Karpas-422 (cell line): ENCODE results near the gene CCDC73. TPM values are rescaled to one million over a fixed set of nuclear protein-coding genes. Genes with fewer than 3 reads are reported as not detected.
"Not testable (repeated sequence)": the region's sequence is repeated elsewhere in the genome, so short reads cannot be mapped to it uniquely, and the experiment has no call there.

Source experiments
- DNase-seq: peaks from one replicate; pipeline ENCODE4 v3.0.0-alpha.2; 2015
- H2AFZ ChIP-seq: fragments of 200-600 bp; sonication (generic); 2 replicates; pipeline ENCODE4 v1.6.1; 2014; ENCODE audit warnings: antibody characterized with exemption, low read length, mixed read lengths
- H3K27ac ChIP-seq: fragments of 200-600 bp; sonication (generic); 2 replicates; pipeline ENCODE4 v1.5.1; 2014; ENCODE audit warnings: mild to moderate bottlenecking, low read length, moderate library complexity
- H3K27me3 ChIP-seq: fragments of 200-600 bp; sonication (generic); 2 replicates; pipeline ENCODE4 v1.6.1; 2014; ENCODE audit warnings: low read length, mixed read lengths
- H3K36me3 ChIP-seq: fragments of 200-600 bp; sonication (generic); 2 replicates; pipeline ENCODE4 v1.6.1; 2014; ENCODE audit warnings: low read length, mixed read lengths; ENCODE audit not compliant: insufficient read depth
- H3K4me1 ChIP-seq: fragments of 200-600 bp; sonication (generic); 2 replicates; pipeline ENCODE4 v1.6.1; 2014; ENCODE audit warnings: mild to moderate bottlenecking, low read length, mixed read lengths
- H3K4me2 ChIP-seq: fragments of 200-600 bp; sonication (generic); 2 replicates; pipeline ENCODE4 v1.6.1; 2014; ENCODE audit warnings: low read length, low read depth, mild to moderate bottlenecking; ENCODE audit not compliant: poor library complexity, severe bottlenecking
- H3K4me3 ChIP-seq: fragments of 200-600 bp; sonication (generic); 2 replicates; pipeline ENCODE4 v1.5.1; 2014; ENCODE audit warnings: mild to moderate bottlenecking, antibody characterized with exemption, low read length, mixed read lengths
- H3K79me2 ChIP-seq: fragments of 200-600 bp; sonication (generic); 2 replicates; pipeline ENCODE4 v1.6.1; 2014; ENCODE audit warnings: mild to moderate bottlenecking, low read length, mixed read lengths
- H3K9ac ChIP-seq: fragments of 200-600 bp; sonication (generic); 2 replicates; pipeline ENCODE4 v1.6.0; 2014; ENCODE audit warnings: low read length
- H3K9me2 ChIP-seq: fragments of 200-600 bp; sonication (generic), shearing (Covaris generic); replicated peaks from 2 replicates; pipeline ENCODE4 v1.6.0; 2014; ENCODE audit warnings: mild to moderate bottlenecking, low read length, moderate library complexity; ENCODE audit not compliant: insufficient read depth
- H3K9me3 ChIP-seq: fragments of 300-700, 200-600 bp; sonication (generic); 2 replicates; pipeline ENCODE4 v1.6.1; 2014; ENCODE audit warnings: low read length, mixed read lengths
- H4K20me1 ChIP-seq: fragments of 200-600 bp; sonication (generic); 2 replicates; pipeline ENCODE4 v1.6.1; 2014; ENCODE audit warnings: mild to moderate bottlenecking, antibody characterized with exemption, low read length, low read depth; ENCODE audit not compliant: insufficient read depth
- total RNA-seq: library from RNA; depleted of rRNA; stranded (reverse); fragments of >200 nt; shearing (Covaris generic); gene quantifications from 2 replicates; pipeline ENCODE4 v1.2.3, GENCODE V29; 2014; ENCODE audit warnings: low replicate concordance

Gene CCDC73
- total RNA-seq, 1 experiment from 2014 or later = 3.0 TPM

DNA sequence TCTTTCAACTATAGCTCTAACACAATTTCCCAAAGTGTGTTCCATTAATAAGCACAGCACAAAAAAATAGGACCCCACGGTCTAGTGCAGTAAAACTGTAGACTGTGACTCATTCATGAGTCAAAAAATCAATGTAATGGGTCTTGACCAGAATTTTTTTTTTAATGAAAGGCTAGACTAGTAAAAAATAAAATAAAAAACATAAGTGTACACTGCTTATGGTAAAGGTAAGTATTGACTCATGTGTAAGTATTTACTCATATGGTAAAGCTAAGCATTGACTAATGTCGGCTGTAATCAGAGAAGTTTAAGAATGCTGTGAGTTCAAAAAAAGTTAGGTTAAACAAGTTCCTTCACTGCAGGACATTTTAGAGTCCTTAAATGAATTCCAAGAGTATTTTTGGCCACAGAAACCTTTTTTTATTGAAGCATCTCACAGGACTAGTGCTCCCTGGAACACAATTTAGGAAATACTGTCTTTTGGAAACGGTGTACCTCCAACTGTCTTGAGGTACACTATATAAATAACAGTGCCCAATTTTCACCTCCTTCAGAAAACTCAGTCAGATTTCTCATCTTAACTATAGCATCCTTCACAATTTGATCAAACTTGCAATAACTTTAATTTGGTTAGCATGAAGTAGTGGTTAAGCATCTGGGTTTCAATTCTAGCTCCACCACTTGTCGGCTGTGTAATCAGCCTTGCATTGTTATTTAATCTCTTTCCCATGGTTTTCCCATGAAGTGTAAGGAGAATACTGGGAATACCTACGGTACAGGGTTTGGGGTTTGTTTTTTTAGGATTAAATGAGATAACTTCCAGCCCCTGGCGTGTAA, 2.1 kb downstream of the CCDC73 start:
- H3K27ac ChIP-seq = peak overlapping the region; percentile 75
- H3K4me2 ChIP-seq = peak overlapping the region; percentile 73
- H4K20me1 ChIP-seq = no peaks in the 10 kb centered on the region
- no peaks in the 10 kb centered on the region for H3K79me2 ChIP-seq
- no peaks in the 10 kb centered on the region for H3K27me3 ChIP-seq
- no peaks in the 10 kb centered on the region for H3K9me2 ChIP-seq
- H3K9me3 ChIP-seq = no peaks in the 10 kb centered on the region
- H3K9ac ChIP-seq = peak overlapping the region; percentile 41
- no peaks in the 10 kb centered on the region for H3K36me3 ChIP-seq
- H3K4me1 ChIP-seq = peaks cover 36% of the 10 kb centered on the region
- H3K4me3 ChIP-seq = peak overlapping the region; percentile 46; the same call in 1 of the 2 replicates
- H2AFZ ChIP-seq = peak overlapping the region; percentile 81
- DNase-seq = peak; percentile 48

DNA sequence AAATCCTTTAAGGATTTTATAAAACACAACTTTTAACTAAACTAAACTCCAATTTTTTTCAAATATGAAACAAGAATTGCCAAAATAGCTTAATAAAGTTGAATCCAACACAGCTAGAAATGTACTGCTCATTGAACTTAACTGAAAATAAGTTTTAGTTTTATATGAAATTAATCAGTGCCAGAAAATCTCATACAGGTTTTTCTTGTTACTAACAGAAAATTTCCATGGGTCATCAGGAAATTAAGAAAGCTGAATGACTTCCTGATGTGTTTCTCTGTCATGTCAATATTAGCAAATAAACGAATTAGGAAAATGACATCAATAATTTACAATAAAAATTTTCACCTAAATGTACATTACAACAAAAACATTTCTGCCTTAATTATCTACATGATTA, 3.5 kb downstream of the CCDC73 start:
- Histone ChIP-seq H3K4me1 (peaks cover 48% of the 10 kb centered on the region), H4K20me1 (no peaks in the 10 kb centered on the region), H3K4me3 (no peak overlapping the region), H3K27me3 (no peaks in the 10 kb centered on the region), H2AFZ (peak overlapping the region; percentile 37; the same call in 1 of the 2 replicates), H3K9me3 (no peaks in the 10 kb centered on the region), H3K36me3 (no peaks in the 10 kb centered on the region), H3K9me2 (no peaks in the 10 kb centered on the region), H3K27ac (peak overlapping the region; percentile 58), H3K9ac (no peak overlapping the region), H3K79me2 (no peaks in the 10 kb centered on the region), H3K4me2 (no peak overlapping the region)
- no peak for DNase-seq

DNA sequence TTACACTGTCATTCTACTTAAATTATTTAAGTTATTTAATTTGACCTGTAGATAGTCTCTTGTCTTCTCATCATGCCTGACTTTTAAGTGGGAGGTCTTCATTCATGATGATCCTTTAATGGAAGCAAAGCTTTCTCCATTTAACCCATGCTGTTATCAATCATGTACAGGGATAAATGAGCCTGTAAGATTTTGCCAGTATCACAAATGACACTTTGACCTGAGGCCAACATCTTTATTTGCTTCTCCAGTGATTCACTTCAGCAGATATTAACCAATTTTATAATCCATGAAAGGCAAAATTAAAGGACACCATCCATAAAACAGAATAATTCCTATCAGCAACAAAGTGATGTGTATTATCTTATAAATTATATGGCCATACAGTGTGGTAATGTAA, 7.7 kb downstream of the CCDC73 start:
- Histone ChIP-seq H3K4me3 (no peak overlapping the region), H3K9me3 (no peaks in the 10 kb centered on the region), H3K4me2 (peak overlapping the region; percentile 27), H3K9ac (peak overlapping the region; percentile 11; the same call in 1 of the 2 replicates), H3K36me3 (no peaks in the 10 kb centered on the region), H3K27me3 (no peaks in the 10 kb centered on the region), H3K27ac (peak overlapping the region; percentile 99), H3K9me2 (no peaks in the 10 kb centered on the region), H3K4me1 (peaks cover 75% of the 10 kb centered on the region), H2AFZ (no peak overlapping the region), H3K79me2 (no peaks in the 10 kb centered on the region), H4K20me1 (no peaks in the 10 kb centered on the region)
- peak; percentile 60 for DNase-seq

- H3K4me2 ChIP-seq = peak overlapping the region; percentile 58
- no peak for DNase-seq
Measured at GRCh38 chr11:32785262-32785661, 9.2 kb downstream of the CCDC73 start.

GRCh38 chr11:32781721-32782120, 12.7 kb downstream of the CCDC73 start:
- H3K4me2 ChIP-seq = peak overlapping the region; percentile 37
- H2AFZ ChIP-seq = peak overlapping the region; percentile 55; the same call in 1 of the 2 replicates
- no peaks in the 10 kb centered on the region for H3K36me3 ChIP-seq
- no peaks in the 10 kb centered on the region for H3K79me2 ChIP-seq
- H3K9ac ChIP-seq = peak overlapping the region; percentile 49
- H3K4me3 ChIP-seq = no peak overlapping the region
- peaks cover 89% of the 10 kb centered on the region for H3K4me1 ChIP-seq
- no peaks in the 10 kb centered on the region for H4K20me1 ChIP-seq
- no peaks in the 10 kb centered on the region for H3K9me2 ChIP-seq
- H3K27me3 ChIP-seq = no peaks in the 10 kb centered on the region
- H3K9me3 ChIP-seq = no peaks in the 10 kb centered on the region
- DNase-seq = peak; percentile 74
- peak overlapping the region; percentile 99 for H3K27ac ChIP-seq

More at GRCh38 chr11:32785262-32785661, 9.2 kb downstream of the CCDC73 start:
- H3K9me3 ChIP-seq = no peaks in the 10 kb centered on the region
- H2AFZ ChIP-seq = no peak overlapping the region
- no peaks in the 10 kb centered on the region for H3K27me3 ChIP-seq
- no peaks in the 10 kb centered on the region for H3K79me2 ChIP-seq
- no peaks in the 10 kb centered on the region for H3K36me3 ChIP-seq
- peak overlapping the region; percentile 66 for H3K9ac ChIP-seq
- H3K4me3 ChIP-seq = peak overlapping the region; percentile 35; the same call in 1 of the 2 replicates
- H3K9me2 ChIP-seq = no peaks in the 10 kb centered on the region
- H3K4me1 ChIP-seq = peaks cover 78% of the 10 kb centered on the region
- H3K27ac ChIP-seq = peak overlapping the region; percentile 99
- H4K20me1 ChIP-seq = no peaks in the 10 kb centered on the region

- H4K20me1 ChIP-seq, H3K9me2 ChIP-seq, DNase-seq, H3K4me3 ChIP-seq, H3K79me2 ChIP-seq, H3K36me3 ChIP-seq, H3K4me2 ChIP-seq, H2AFZ ChIP-seq, H3K9me3 ChIP-seq, H3K27me3 ChIP-seq: not testable (repeated sequence)
- H3K27ac ChIP-seq = peak overlapping the region; percentile 99
- H3K4me1 ChIP-seq = peaks cover 91% of the 10 kb centered on the region
- peak overlapping the region; percentile 49; the same call in 1 of the 2 replicates for H3K9ac ChIP-seq
Measured at GRCh38 chr11:32780839-32781238, 13.6 kb downstream of the CCDC73 start.

- H3K27ac ChIP-seq = peak overlapping the region; percentile 99
- H3K79me2 ChIP-seq = no peaks in the 10 kb centered on the region
- DNase-seq = peak; percentile 94
- no peaks in the 10 kb centered on the region for H3K9me2 ChIP-seq
- H3K36me3 ChIP-seq = no peaks in the 10 kb centered on the region
- no peaks in the 10 kb centered on the region for H4K20me1 ChIP-seq
- peak overlapping the region; percentile 45 for H3K4me3 ChIP-seq
- H3K9ac ChIP-seq = peak overlapping the region; percentile 67
- peaks cover 91% of the 10 kb centered on the region for H3K4me1 ChIP-seq
- H3K4me2 ChIP-seq = peak overlapping the region; percentile 64
- H2AFZ ChIP-seq = no peak overlapping the region
- H3K9me3 ChIP-seq = no peaks in the 10 kb centered on the region
- no peaks in the 10 kb centered on the region for H3K27me3 ChIP-seq
Measured at GRCh38 chr11:32779136-32779535, 15.3 kb downstream of the CCDC73 start.

GRCh38 chr11:32775908-32776307, 18.6 kb downstream of the CCDC73 start:
- peak; percentile 68 for DNase-seq
- H3K27me3 ChIP-seq = no peaks in the 10 kb centered on the region
- peak overlapping the region; percentile 15 for H2AFZ ChIP-seq
- peak overlapping the region; percentile 49 for H3K4me3 ChIP-seq
- H3K4me1 ChIP-seq = peaks cover 77% of the 10 kb centered on the region
- H3K9me3 ChIP-seq = no peaks in the 10 kb centered on the region
- H3K79me2 ChIP-seq = no peaks in the 10 kb centered on the region
- H3K9me2 ChIP-seq = no peaks in the 10 kb centered on the region
- no peaks in the 10 kb centered on the region for H3K36me3 ChIP-seq
- H3K27ac ChIP-seq = peak overlapping the region; percentile 99
- H3K9ac ChIP-seq = peak overlapping the region; percentile 57
- peak overlapping the region; percentile 86 for H3K4me2 ChIP-seq
- H4K20me1 ChIP-seq = no peaks in the 10 kb centered on the region
